Right ventricle myocardium superior (tissue), 1 donor: ENCODE data around the gene EEIG1. TPM values are rescaled to one million over a fixed set of nuclear protein-coding genes. Genes with fewer than 3 reads are reported as not detected.

Experiments
- ATAC-seq: fragments of 200-7000 bp; cut with Tn5 transposase; one replicate; pipeline ENCODE4 v1.9.1; 2020; ENCODE audit warnings: mild to moderate bottlenecking; ENCODE audit not compliant: poor library complexity
- DNase-seq: peaks from one replicate; pipeline ENCODE4 v3.0.0-alpha.2; 2020
- intact Hi-C: fragments of 100-400 bp; cut with DNase I; formaldehyde crosslinking; loops from one replicate; pipeline ENCODE4 v1.11.2; 2022
- total RNA-seq: library from RNA; stranded (reverse); fragmentation: NEBNext Ultra II Directional; extraction: Animal tissue kit (Norgen Biotek cat#: 25700); gene quantifications from one replicate; pipeline ENCODE4 v1.2.1, GENCODE V29; 2021
- donor health status: DM: no; HTN: yes; CAD: no; lungs with severe emphysema.

EEIG1 gene
- total RNA-seq, 1 donor from 2014 or later: 21.8 TPM

DNA sequence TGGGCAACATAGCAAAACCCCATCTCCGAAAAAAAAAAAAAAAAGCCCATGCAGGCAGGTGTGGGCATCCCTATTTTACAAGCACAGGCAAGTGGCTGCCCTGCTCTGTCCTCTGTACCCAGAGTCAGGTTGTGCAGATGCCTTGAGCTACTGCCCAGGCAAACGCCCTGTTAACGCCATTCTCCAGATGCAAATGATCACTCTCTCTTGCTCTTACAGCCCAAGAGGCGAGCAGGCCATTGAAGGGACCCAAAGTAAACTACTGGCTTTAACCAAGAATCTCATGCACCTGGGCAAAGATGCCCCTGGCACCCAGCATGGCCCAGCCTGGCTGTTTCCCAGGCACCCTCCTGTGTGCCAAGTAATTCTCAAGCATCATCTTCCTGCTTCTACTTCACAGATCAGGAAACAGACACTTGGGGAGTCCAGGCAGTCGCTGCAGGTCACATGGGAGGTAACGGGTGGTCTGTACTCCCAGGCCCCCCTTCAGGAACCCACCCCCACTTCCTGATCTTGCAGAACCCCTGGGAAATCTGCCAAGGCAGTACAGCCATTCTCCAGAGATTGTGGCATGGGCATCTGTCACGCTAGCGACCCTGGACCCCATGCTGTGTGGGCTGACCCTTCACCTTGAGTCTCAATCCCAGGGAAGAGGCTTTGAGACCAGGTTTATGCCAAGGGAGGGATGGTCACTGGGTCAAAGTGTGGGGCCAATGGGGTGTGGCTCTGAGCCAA, 14.2 kb downstream of the EEIG1 start:
- no peak for ATAC-seq
- intact Hi-C loops: no loop called here
- no peak for DNase-seq

DNA sequence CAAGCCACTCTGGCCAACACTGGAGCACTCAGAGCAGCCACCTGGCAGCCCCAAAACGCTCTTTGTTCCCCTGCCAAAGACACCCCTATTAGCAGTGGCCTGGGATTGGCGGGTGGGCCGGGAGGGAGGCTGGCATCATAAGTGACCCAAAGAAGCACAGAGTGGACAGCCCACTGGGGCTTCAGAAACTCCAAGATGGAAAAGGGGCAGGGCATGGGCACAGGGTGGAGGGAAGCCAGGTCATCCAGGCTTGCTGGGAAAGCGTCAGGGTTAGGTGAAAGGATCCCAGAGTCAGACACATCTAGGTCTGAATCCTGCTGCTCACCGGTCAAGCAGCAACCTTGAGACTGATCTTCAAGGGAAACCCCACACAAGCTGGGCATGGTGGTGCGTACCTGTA, 14.8 kb downstream of the EEIG1 start:
- no peak for DNase-seq
- intact Hi-C loops: no loop called here
- no peak for ATAC-seq

DNA sequence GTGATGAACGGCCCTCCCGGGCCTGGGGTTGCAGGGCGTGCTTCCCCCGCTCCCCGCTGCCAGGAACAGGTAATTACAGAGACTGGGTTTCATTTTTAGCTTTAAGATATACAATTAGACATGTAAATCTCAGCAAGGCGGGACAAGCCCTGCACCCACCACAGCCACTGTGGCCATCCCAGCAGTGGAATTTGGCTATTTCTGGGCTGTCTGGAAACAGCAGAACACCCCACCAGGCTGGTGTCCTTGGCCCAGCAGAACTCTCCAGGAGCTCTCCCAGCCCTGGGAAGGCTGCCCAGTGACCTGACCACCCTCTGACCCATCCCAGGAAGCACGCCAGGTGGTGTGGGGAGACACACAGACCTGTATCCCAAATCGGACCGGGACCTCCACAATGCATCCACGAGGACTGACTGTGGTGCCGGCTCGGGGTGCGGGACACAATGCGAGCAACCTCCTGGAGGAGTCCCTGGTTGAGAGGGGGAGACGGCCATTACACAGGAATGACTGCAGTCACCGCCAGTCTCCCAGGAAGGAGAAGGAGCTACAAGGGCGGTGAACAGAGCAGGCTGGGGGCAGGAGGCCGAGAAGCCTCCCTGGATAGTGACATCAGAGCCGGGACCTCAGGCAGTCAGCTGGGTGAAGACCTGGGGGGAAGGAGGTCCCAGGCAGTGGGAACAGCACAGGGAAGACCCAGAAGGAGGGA, 17.3 kb downstream of the EEIG1 start:
- intact Hi-C loops: no loop called here
- no peak for DNase-seq
- ATAC-seq: no peak

DNA sequence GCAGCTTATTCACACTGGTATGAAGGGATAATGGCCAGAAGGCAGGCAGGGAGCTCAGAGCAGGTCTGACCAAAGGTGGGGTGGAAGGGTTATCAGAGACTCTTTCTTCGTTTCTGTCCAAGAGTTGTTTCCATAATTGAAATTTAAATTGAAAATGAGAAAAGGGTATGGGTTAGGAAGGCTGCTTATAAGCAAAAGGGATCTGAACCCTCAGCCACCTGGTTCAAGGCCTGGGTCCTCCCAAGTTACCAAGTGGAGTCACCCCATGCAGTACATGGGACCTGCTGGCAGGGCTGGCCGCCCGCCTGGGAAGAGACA, 17.8 kb downstream of the EEIG1 start:
- DNase-seq (no peak), ATAC-seq (no peak)
- intact Hi-C loops: no loop called here

DNA sequence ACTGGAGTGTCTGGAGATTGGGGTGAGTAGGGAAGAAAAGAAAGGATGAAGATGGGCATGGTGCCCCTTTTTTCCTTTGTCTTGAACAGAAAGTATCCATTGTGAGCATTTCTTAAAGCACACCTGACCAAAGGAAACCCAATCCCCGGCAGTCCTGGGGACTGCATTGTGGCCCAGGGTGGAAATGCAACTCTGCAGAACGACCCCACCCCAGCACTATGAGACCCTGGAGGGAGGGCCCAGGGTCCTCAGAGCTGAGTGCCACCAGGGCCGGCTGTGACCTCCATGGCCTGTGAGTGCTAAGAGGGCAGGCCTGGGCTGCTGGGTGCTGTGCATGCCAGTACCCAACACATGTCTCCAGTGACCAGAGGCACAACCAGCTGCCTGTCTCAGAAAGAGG, 18.5 kb downstream of the EEIG1 start:
- intact Hi-C loops: no loop called here
- ATAC-seq: no peak
- DNase-seq: no peak

DNA sequence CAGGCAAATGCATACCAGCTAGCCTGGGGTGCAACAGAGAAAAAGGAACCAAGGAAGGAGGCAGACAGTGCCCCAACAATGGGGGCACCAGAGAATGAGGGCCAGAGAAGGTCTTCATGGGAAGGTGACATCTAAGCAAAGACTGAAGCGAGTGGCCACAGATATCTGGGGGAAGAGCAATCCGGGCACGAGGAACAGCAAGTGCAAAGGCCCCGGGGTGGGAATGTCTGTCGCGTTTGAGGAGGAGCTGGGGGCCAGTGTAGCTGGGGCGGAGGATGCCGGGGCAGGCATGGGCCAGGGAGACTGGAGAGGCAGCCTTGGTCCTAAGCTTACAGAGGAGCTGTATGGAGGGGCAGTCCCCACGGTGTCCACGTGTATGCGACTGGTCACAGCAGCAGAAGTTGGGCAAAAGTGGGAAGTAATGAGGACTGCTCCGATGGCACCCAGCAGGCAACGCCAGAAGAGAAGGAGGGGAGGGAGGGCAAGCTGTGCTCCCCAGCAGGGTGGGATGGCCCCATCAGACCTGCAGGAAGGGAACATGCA, 19.1 kb downstream of the EEIG1 start:
- intact Hi-C loops: no loop called here
- DNase-seq (no peak), ATAC-seq (no peak)

DNA sequence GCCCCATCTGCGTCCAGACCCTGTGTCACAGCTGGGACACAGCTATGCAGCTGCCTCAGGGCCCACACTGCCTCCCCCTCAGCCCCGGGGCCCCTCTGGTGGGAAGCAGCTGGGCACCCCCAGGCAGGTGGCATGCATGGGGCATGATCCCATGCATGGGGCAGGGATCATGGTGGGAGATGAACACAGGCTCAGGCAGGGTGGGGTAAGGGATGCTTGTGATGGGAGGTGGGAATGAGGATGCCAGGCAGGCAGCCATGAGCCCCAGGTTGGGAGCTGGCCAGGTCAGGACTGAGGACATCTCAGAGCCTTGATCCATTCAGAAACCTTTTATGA, 19.7 kb downstream of the EEIG1 start:
- DNase-seq: no peak
- ATAC-seq: no peak
- intact Hi-C loops: no loop called here

DNA sequence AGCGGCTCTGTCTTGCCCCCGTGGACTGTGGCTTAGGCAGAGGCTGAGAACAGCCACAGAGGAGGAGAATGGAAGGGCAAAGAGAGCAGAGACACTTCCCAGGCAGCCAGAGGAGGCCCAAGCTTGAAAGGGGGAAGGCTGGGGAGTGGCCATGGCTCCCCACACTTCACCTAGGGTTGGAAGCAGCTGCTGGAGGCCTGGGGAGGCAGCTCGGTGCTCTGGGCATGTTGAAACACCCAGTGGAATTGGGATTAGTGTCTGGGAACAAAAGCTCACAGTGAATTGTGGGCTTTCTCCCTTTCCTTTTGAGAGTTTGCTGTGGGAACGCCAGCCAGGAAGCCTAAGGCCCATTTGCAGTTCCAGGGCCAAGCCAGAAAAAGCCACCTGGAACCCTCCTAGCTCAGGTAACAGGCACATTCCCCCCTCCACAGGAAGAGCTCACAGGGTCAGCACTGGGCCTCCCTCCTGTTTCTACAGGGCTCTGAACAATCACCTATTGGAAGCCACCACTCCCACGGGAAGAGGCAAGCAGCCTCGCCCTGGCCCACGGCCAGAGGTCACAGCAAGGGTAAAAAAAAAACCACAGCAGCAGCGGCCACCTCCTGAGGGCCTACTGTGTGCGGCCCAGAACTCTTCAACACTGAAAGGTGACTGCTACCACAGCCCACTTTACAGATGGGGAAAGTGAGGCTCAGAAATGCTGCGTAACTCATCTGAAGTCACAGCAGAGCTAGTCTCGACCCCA, 20.2 kb downstream of the EEIG1 start:
- intact Hi-C loops: no loop called here
- DNase-seq (no peak), ATAC-seq (no peak)

DNA sequence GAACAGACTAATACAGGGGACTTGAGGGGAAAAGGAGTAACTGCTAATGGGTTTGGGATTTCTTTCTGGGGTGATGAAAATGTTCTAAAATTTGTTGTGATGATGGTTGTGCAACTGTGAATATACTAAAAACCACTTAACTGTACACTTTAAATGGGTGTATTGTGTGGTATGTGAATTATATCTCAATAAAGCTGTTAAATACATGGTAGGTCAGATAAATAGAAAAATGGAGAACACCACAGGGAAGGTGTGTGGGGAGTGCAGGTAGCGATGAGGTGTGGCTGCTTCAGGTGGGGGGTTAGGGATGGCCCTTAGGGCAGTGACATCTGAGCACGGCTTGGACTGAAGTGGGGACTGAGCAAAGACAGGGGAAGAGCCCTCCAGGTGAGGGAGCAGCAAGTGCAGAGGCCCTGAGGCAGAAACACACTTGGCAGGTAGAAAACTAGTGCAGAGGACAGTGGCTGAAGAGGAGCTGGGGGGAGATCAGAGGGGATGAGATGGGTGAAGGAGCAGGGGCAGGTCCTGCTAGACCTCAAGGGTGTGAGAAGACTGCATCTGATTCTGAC, 20.9 kb downstream of the EEIG1 start:
- intact Hi-C loops: no loop called here
- no peak for ATAC-seq
- DNase-seq: no peak

DNA sequence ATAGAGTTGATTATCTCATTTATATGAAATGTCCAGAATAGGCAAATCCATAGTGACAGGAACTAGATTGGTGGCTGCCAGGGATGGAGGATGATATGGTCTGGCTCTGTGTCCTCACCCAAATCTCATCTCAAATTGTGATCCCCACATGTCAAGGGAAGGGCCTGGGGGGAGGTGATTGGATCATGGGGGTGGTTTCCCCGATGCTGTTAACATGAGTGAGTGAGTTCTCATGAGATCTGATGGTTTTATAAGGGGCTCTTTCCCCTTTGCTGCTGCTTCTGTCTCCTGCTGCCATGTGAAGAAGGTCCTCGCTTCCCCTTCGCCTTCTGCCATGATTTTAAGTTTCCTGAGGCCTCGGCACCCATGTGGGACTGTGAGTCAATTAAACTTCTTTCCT, 21.4 kb downstream of the EEIG1 start:
- DNase-seq: no peak
- ATAC-seq: no peak
- intact Hi-C loops: no loop called here

DNA sequence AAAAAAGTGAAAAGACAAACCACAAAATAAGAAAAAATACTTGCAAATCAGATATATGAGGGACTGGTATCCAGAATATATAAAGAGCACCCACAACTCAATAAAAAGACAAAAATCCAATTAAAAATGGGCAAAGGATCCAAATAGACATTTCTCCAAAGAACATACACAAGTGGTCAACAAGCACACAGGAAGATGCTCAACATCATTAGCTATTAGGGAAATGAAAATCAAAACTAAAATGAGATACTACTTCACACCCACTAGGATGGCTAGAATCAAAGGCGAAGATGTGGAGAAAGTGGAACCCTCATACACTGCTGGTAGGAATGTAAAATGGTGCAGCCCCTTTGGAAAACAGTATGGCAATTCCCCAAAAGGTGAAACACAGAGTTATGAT, 22.1 kb downstream of the EEIG1 start:
- no peak for ATAC-seq
- intact Hi-C loops: no loop called here

DNA sequence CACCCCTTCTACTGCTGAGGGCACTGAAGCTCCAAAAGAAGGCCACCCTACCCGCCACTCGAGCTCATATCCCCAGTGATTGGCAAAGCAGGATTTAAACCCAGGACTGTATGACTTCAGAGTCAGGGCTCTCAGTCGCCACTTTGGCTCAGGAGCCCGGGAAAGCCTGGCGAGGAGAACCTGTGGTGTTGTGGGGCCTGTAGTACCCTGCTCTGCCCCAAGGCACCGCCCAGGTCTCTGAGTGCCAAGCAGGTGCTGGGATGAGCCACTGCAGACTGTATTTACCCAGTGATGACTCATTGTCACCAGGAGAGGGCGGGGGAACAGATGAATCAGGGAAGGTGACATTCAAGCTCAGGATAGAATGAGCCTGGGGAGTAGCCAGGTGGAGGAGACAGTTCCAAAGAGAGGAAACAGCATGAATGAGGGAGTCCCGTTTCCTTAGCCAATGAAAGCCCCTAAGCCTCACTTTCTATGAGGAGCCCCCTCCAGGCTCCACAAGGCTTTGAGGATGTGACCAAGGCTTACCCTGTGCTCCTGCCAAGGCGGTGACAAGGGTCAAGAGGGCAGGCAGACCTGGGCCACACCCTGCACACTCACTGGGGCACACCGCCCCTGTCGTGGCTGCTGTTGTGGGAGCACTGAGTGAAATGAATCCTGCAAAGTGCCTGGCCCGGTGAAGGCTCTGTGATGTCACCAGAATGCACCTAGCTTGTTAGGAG, 25.3 kb downstream of the EEIG1 start:
- DNase-seq: no peak
- intact Hi-C loops: no loop called here

More for the DNA sequence above, 22.1 kb downstream of the EEIG1 start:
- DNase-seq: no peak

DNA sequence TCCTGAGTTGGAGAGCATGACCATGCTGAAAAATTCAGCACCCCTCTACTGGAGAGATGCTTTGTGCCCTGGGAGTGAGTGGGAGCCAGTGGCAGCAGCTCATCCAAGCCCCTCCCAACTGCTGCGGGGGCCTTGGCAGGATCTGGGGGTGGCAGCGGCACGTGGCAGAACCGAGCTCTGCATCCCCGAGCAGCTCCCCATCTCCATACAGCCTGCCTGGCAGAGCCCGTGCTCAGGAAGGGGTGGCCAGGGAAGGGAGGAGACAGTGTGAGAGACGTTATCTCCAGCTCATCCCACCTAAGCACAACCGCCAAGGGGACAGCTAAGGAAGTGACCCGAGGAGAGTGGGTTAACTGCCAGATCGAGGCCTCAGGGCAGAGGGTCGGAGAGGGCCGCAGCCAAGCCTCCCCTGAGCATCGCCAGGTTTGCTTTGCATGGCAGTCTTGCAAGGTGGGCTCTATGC, 25.9 kb downstream of the EEIG1 start:
- intact Hi-C loops: no loop called here
- no peak for DNase-seq
- no peak for ATAC-seq

More for the DNA sequence above, 25.3 kb downstream of the EEIG1 start:
- ATAC-seq: peak; percentile 86

DNA sequence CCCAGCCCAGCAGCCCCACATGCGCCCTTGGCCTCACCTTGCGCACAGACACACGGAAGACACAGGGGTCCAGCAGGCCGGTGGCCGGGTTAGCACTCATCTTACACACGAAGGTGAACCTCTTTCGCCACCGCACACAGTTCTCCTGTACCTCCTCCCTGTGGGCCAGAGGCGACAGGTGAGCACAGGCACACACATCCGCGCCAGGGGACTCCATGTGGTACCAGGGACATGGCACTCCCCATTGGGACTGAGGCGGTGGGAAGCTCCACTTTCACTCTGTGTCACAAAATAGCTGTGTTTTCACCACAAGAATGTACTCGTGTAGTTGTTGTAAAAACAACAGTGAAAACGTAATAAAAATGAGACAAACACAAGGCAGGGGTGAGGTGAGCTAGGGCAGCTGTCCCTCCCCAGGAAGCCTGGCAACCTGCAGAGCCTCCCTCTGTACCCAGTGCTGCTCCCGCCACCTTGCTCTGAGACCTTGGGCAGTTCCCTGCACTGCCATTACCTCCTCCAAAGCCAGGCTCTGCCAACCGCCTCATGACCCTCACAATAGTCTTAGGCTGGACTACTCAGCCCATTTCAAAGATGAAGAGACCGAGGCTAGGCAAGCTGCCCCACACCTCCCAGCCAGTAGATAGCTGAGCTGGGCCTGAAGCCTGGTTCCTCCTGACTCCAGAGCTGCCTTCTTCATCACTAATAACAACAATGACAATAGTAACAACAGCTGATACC, 26.9 kb downstream of the EEIG1 start:
- no peak for DNase-seq
- intact Hi-C loops: no loop called here

DNA sequence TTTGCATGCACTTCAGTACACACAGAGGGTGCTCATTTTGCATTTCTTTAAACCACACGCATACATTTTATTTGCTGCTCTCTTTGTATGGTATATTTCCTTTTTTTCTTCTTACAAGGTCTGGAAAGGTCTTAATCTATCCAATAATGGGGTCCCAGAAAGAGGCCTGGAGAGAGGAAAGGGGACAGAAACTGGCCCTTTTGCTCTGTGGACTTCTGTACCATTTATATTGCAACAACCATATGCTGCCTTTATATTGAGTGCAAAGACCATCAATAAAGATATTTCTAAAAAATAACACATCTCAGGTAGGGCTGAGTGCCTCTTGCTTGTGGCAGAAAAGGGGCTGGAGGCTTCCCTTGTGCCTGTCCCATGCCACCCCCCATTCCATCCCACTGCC, 27.6 kb downstream of the EEIG1 start:
- ATAC-seq: no peak
- intact Hi-C loops: no loop called here

More for the DNA sequence above, 26.9 kb downstream of the EEIG1 start:
- no peak for ATAC-seq

DNA sequence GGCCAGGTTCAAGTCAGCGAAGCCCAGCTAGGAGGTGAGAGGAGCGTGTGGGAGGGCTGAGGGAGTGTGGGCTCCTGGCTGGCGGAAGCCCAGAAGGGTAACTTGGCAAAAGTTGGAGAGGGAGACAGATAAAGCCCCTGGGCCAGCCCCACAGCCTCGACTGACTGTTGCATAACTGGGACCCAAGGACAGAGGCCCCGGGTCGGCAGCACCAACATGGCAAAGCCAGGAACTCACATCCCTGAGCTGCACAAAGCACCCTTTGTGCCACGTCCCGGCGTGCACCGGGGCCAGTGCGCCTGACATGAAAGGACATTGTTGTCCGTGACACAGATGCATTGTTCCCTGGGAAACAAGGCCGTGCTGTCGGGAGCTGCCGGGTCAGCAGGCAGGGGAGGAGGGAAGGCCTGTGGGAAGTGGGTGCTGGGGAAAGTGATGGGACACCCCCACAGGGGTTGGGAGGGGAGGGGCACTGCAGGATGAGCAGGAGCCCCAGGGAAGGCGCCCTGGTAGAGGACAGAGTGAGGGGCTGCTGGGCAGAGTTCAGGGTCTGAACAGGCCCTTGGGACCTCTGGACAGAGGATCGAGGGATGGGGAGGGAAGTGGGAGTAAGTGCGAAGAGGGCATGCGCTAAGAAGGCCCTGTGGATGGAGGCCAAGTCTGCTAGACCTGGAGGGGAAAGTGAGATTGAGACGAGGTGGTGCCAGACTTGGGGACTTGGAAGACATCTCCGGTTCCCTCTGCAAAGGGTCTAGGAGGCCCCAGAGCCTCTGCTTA, 30.1 kb downstream of the EEIG1 start:
- peak; percentile 71 for DNase-seq
- intact Hi-C loops: no loop called here
- peak; percentile 67 for ATAC-seq

More for the DNA sequence above, 27.6 kb downstream of the EEIG1 start:
- DNase-seq: no peak

DNA sequence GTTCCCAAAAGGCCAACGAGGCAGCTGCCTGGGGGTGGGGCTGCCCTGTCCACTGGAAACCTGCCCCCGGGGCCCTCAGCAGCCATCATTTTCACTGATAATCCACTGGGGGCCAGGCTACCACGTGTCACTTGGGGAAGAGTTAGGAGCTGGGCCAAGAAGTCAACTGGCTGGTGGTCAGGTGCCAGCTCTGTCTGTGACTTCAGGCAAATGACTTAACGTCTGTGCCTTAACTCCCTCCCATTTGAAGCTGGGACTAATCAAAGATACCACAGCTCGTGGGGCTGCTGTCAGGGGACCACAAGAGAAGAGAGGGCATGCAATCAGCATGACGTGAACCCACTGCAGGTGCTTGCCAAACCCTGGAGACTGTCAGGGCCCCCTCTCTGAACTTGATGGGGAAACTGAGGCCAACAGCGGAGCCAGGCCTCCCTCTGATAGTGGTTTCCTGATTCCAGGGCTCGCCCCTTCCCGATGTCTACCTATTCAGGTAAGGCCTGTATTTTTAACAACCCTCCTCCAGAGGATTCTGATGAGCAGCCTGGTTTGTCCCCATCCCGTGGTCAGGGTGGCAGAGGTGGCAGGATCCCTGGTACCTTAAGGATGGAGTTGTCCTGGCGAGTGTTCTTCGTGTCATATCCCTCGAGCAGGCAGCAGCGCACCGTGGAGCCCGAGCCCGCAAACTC, 30.8 kb downstream of the EEIG1 start:
- ATAC-seq (peak; percentile 53), DNase-seq (no peak)
- intact Hi-C loops: no loop called here
